Common myeloid progenitor, CD34-positive (primary cell): ENCODE measurements around the gene PACS1.
A peak's percentile ranks its signal among the peaks of the same experiment; 100 is the strongest.

Experiments
- CTCF ChIA-PET: fragments of 350-600 bp; sonication (Branson Sonifier 250); formaldehyde crosslinking; loops from one replicate; lab custom pipeline; 2021; ENCODE audit warnings: antibody characterized with exemption; lab: Charles Lee
- POLR2A ChIA-PET: fragments of 350-600 bp; sonication (Branson Sonifier 250); formaldehyde crosslinking; loops from one replicate; lab custom pipeline; 2021; ENCODE audit warnings: antibody characterized with exemption; lab: Charles Lee
- DNase-seq, 3 donors: peaks; one replicate each; pipeline versions ENCODE4 v3.0.0 to v3.0.0-alpha.2; 2013
- H3K27ac ChIP-seq, 2 experiments: 1 replicate in 1 of 2; 2 replicates in 1 of 2; pipeline ENCODE4 v1.7.0; 2013; ENCODE audit warnings: inconsistent platforms in 2 of 2, low read length in 2 of 2, mild to moderate bottlenecking in 2 of 2, low read depth in 1 of 2, moderate library complexity in 1 of 2; ENCODE audit not compliant: severe bottlenecking in 2 of 2, insufficient read depth in 1 of 2, poor library complexity in 1 of 2
- H3K27me3 ChIP-seq, 5 experiments: replicated peaks in 2 of 5; 1 replicate in 3 of 5; 2 replicates in 2 of 5; pipeline versions ENCODE4 v1.6.1 to v1.7.0; 2013; ENCODE audit warnings: low read length in 4 of 5, mild to moderate bottlenecking in 2 of 5, moderate library complexity in 2 of 5, inconsistent platforms in 1 of 5; ENCODE audit not compliant: insufficient read depth in 5 of 5, control insufficient read depth in 4 of 5
- H3K36me3 ChIP-seq, 4 experiments: 1 replicate in 2 of 4; 2 replicates in 2 of 4; pipeline versions ENCODE4 v1.6.1 to v1.7.0; 2013; ENCODE audit warnings: low read length in 3 of 4, control low read depth in 1 of 4, mild to moderate bottlenecking in 1 of 4; ENCODE audit not compliant: control insufficient read depth in 4 of 4, insufficient read depth in 4 of 4
- H3K4me1 ChIP-seq, 4 experiments: 1 replicate in 3 of 4; 2 replicates in 1 of 4; pipeline versions ENCODE4 v1.6.1 to v1.7.1; 2013; ENCODE audit warnings: low read length in 3 of 4, mild to moderate bottlenecking in 3 of 4, control low read depth in 1 of 4, inconsistent platforms in 1 of 4, moderate library complexity in 1 of 4; ENCODE audit not compliant: control insufficient read depth in 4 of 4, insufficient read depth in 4 of 4; ENCODE audit errors: control extremely low read depth in 1 of 4
- H3K4me3 ChIP-seq, 7 experiments: 1 replicate in 4 of 7; 2 replicates in 3 of 7; pipeline versions ENCODE4 v1.5.1 to v1.7.0; 2013; ENCODE audit warnings: mild to moderate bottlenecking in 7 of 7, low read length in 6 of 7, moderate library complexity in 6 of 7, inconsistent platforms in 2 of 7, low read depth in 2 of 7, control low read depth in 1 of 7; ENCODE audit not compliant: insufficient read depth in 4 of 7, control insufficient read depth in 1 of 7; ENCODE audit errors: extremely low read depth in 1 of 7
- H3K9me3 ChIP-seq, 5 experiments: 1 replicate in 4 of 5; 2 replicates in 1 of 5; pipeline versions ENCODE4 v1.6.1 to v1.7.1; 2013; ENCODE audit warnings: low read length in 4 of 5, mild to moderate bottlenecking in 2 of 5, inconsistent platforms in 1 of 5, low read depth in 1 of 5, moderate library complexity in 1 of 5; ENCODE audit not compliant: control insufficient read depth in 4 of 5, insufficient read depth in 2 of 5; ENCODE audit errors: control extremely low read depth in 1 of 5
- WGBS: methylation state at CpG from one replicate; pipeline ENCODE4 v1.1.5; 2013; ENCODE audit not compliant: insufficient coverage; 5-methylcytosine and 5-hydroxymethylcytosine counted together

Gene PACS1

GRCh38 chr11:66154109-66154508, 84.0 kb downstream of the PACS1 start:
- ChIA-PET POLR2A (no interaction called here), CTCF (interaction anchor here (0.9 to 1.2 kb wide), 3 partner anchors 9 to 19 kb away, joined by 3 read pairs; no protein-coding TSS in a partner anchor)
- Histone ChIP-seq H3K4me3 (no peak overlapping the region), H3K36me3 (peaks cover 0 to 2% (median under 1%) of the 10 kb centered on the region in 4 experiments), H3K27ac (no peak overlapping the region), H3K9me3 (peaks cover 0 to 12% (median 0%) of the 10 kb centered on the region in 5 experiments), H3K27me3 (no peaks in the 10 kb centered on the region), H3K4me1 (peaks cover 0 to 26% (median 9%) of the 10 kb centered on the region in 4 experiments)
- WGBS = 73% methylated on average over 1 of the region's 2 CpGs
- DNase-seq = no peak

GRCh38 chr11:66155387-66156073, 85.5 kb downstream of the PACS1 start:
- POLR2A ChIA-PET = no interaction called here
- Histone ChIP-seq H3K9me3 (peaks cover 0 to 12% (median 0%) of the 10 kb centered on the region in 5 experiments), H3K4me3 (no peak overlapping the region), H3K36me3 (peaks cover 0 to 2% (median under 1%) of the 10 kb centered on the region in 4 experiments), H3K27ac (no peak overlapping the region), H3K4me1 (peaks cover 0 to 18% (median 9%) of the 10 kb centered on the region in 4 experiments), H3K27me3 (no peaks in the 10 kb centered on the region)
- WGBS = 100% methylated on average over 4 of the region's 7 CpGs
- CTCF ChIA-PET = interaction anchor here (1.4 to 1.7 kb wide), 2 partner anchors 9 to 20 kb away, joined by 5 read pairs; no protein-coding TSS in a partner anchor
- no peak for DNase-seq

DNA sequence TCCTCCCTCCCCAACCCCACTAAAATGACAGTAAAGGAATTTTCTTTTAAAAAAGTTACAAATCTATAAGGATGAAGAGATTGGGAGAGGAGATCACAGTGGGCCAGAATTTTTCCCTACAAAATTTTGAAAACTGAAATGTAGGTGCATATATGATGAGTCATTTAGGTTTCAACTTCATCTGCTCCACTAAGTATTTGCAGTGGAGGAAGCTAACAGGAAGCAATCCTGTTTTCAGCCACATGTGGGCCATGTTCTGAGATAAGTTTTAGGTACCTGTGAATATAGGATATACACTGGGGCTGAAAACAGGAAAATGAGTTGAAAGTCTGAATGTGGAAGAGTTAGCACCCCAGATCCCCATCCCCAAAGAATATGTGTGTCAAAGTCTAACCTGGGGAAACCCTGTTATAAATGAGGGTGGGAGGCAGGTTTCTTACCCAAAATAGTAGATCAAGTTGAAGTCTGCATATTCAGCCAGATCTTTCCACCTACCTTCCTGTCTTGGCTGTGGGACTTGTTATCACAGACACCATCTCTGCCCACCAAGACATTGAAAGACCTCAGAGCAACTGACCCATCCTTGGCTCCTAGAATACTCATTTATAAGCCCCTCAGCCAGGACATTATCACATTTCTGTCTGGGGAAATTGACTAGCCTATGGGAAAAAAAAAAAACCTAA, 87.3 kb downstream of the PACS1 start:
- Histone ChIP-seq H3K36me3 (peaks cover 0 to 2% (median 0%) of the 10 kb centered on the region in 4 experiments), H3K4me1 (peaks cover 0 to 15% (median 9%) of the 10 kb centered on the region in 4 experiments), H3K9me3 (peaks cover 0 to 5% (median 0%) of the 10 kb centered on the region in 5 experiments), H3K4me3 (no peak overlapping the region), H3K27ac (peak overlapping the region in 1 of 2 experiments; percentile 49), H3K27me3 (no peaks in the 10 kb centered on the region)
- ChIA-PET CTCF (interaction anchor here (1.5 to 1.9 kb wide), 2 partner anchors 21 to 56 kb away, joined by 3 to 4 read pairs; no protein-coding TSS in a partner anchor), POLR2A (interaction anchor here (0.7 to 1.1 kb wide), 2 partner anchors 11 to 115 kb away, joined by 4 to 5 read pairs; no protein-coding TSS in a partner anchor)
- DNase-seq = peak in 2 of 3 donors; percentile 29 to 39

DNA sequence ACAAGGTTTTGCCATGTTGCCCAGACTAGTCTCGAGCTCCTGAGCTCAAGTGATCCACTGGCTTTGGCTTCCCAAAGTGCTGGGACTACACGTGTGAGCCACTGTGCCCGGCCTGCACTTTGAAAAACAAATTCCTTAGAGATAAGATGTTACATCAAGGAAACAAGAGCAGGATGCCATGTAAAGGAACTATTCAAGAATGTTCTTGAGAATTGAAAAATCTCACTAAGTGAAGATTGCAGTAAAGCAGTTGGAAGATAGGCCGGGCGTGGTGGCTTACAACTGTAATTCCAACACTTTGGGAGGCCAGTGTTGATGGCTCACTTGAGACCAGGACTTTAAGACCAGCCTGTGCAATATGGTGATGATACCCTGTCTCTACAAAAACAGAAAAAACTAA, 88.1 kb downstream of the PACS1 start:
- DNase-seq = no peak
- CTCF ChIA-PET = interaction anchor here (1.5 to 1.9 kb wide), 2 partner anchors 22 to 57 kb away, joined by 3 to 4 read pairs; no protein-coding TSS in a partner anchor
- POLR2A ChIA-PET = interaction anchor here (0.7 kb wide), 1 partner anchor 114 kb away, joined by 5 read pairs; no protein-coding TSS in a partner anchor

DNA sequence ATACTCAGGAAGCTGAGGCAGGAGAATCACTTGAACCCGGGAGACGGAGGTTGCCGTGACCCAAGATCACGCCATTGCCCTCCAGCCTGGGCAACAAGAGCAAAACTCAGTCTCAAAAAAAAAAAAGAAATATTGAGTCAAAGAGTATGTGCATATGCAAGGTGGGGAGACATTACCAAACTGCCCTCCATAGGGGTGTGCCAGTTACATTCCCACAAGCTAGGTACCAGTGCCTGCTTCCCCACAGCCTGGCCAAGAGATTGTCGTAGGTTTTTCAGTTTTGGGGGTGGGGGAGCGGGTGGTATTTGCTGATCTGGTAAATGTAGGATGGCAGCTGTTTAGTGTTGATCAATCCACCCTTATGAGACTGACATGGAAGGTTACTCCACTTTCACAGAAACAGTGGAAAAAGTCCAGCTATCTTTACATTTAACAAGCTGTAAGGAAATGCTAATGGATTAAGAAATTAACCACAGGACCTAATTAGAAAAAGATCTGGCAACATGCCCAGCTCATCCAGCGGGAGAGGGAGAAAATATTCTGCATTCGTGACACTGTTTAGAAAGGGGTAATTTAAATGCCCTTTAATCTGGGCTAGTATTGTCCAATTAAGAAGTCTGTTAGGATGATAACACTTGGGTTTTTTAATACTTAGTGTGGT, 89.4 kb downstream of the PACS1 start:
- Histone ChIP-seq H3K27ac (no peak overlapping the region), H3K4me1 (peaks cover 0 to 15% (median 9%) of the 10 kb centered on the region in 4 experiments), H3K4me3 (no peak overlapping the region), H3K9me3 (no peaks in the 10 kb centered on the region), H3K27me3 (no peaks in the 10 kb centered on the region), H3K36me3 (no peaks in the 10 kb centered on the region)
- POLR2A ChIA-PET = no interaction called here
- 67% methylated on average over 1 of the region's 8 CpGs for WGBS
- CTCF ChIA-PET = interaction anchor here (0.8 kb wide), 1 partner anchor 25 kb away, joined by 4 read pairs; no protein-coding TSS in a partner anchor
- DNase-seq = no peak

More for the DNA sequence above, 88.1 kb downstream of the PACS1 start:
- H3K9me3 ChIP-seq = no peaks in the 10 kb centered on the region
- no peak overlapping the region for H3K4me3 ChIP-seq
- 94% methylated on average over 5 of the region's 5 CpGs for WGBS
- H3K36me3 ChIP-seq = no peaks in the 10 kb centered on the region
- H3K4me1 ChIP-seq = peaks cover 0 to 15% (median 9%) of the 10 kb centered on the region in 4 experiments
- H3K27me3 ChIP-seq = no peaks in the 10 kb centered on the region
- peak overlapping the region in 1 of 2 experiments; percentile 1 for H3K27ac ChIP-seq

- H3K27me3 ChIP-seq = no peaks in the 10 kb centered on the region
- CTCF ChIA-PET = interaction anchor here (0.7 to 1.4 kb wide), 3 partner anchors 11 to 14 kb away, joined by 3 to 4 read pairs (median 3); no protein-coding TSS in a partner anchor
- no peak for DNase-seq
Observed at GRCh38 chr11:66160709-66161108, 90.6 kb downstream of the PACS1 start.

More at GRCh38 chr11:66160709-66161108, 90.6 kb downstream of the PACS1 start:
- no peak overlapping the region for H3K27ac ChIP-seq
- no peaks in the 10 kb centered on the region for H3K36me3 ChIP-seq
- peaks cover 0 to 15% (median 9%) of the 10 kb centered on the region in 4 experiments for H3K4me1 ChIP-seq
- WGBS = no CpG with 5 or more reads among the region's 5 CpGs
- POLR2A ChIA-PET = no interaction called here
- H3K9me3 ChIP-seq = no peaks in the 10 kb centered on the region
- no peak overlapping the region for H3K4me3 ChIP-seq
